Measurements from ENCODE around the gene VSX2.

Gene VSX2

GRCh38 chr14:74221741-74222140 lies 17.5 kb upstream of the VSX2 start:
- DNase-seq (ENCODE audit: low spot score), result no peak

GRCh38 chr14:74223016-74223415 lies 16.2 kb upstream of the VSX2 start:
- no peak for DNase-seq (ENCODE audit: low spot score)

GRCh38 chr14:74231784-74232183 lies 7.5 kb upstream of the VSX2 start:
- no peak for DNase-seq (ENCODE audit: low spot score)

GRCh38 chr14:74235017-74235416 lies 4.2 kb upstream of the VSX2 start:
- no peak for DNase-seq (ENCODE audit: low spot score)

- no peak for DNase-seq (ENCODE audit: low spot score)
Measured at GRCh38 chr14:74237441-74237840, 1.8 kb upstream of the VSX2 start.

GRCh38 chr14:74239848-74240793 lies 872 bp downstream of the VSX2 start:
- DNase-seq (ENCODE audit: low spot score), result no peak

- DNase-seq (ENCODE audit: low spot score), result no peak
Measured at GRCh38 chr14:74240794-74241651, 1.8 kb downstream of the VSX2 start.

- no peak for DNase-seq (ENCODE audit: low spot score)
Measured at GRCh38 chr14:74241652-74242017, 2.4 kb downstream of the VSX2 start.

GRCh38 chr14:74242021-74242779 lies 3.0 kb downstream of the VSX2 start:
- DNase-seq (ENCODE audit: low spot score), result no peak

GRCh38 chr14:74242780-74243042 lies 3.5 kb downstream of the VSX2 start:
- no peak for DNase-seq (ENCODE audit: low spot score)

- no peak for DNase-seq (ENCODE audit: low spot score)
Measured at GRCh38 chr14:74243051-74243450, 3.8 kb downstream of the VSX2 start.

- DNase-seq (ENCODE audit: low spot score), result no peak
Measured at GRCh38 chr14:74244115-74244514, 4.9 kb downstream of the VSX2 start.

GRCh38 chr14:74245292-74245691 lies 6.0 kb downstream of the VSX2 start:
- DNase-seq (ENCODE audit: low spot score), result no peak

GRCh38 chr14:74246542-74246941 lies 7.3 kb downstream of the VSX2 start:
- DNase-seq (ENCODE audit: low spot score), result no peak

GRCh38 chr14:74248017-74248416 lies 8.8 kb downstream of the VSX2 start:
- DNase-seq (ENCODE audit: low spot score), result no peak

GRCh38 chr14:74249433-74250375 lies 10.5 kb downstream of the VSX2 start:
- no peak for DNase-seq (ENCODE audit: low spot score)

- no peak for DNase-seq (ENCODE audit: low spot score)
Measured at GRCh38 chr14:74255281-74255680, 16.0 kb downstream of the VSX2 start.

- DNase-seq (ENCODE audit: low spot score), result peak; percentile 77
Measured at GRCh38 chr14:74257078-74257940, 18.1 kb downstream of the VSX2 start.

- no peak for DNase-seq (ENCODE audit: low spot score)
Measured at GRCh38 chr14:74257941-74258763, 18.9 kb downstream of the VSX2 start.

GRCh38 chr14:74258764-74259035 lies 19.5 kb downstream of the VSX2 start:
- DNase-seq (ENCODE audit: low spot score), result no peak

Data from left forelimb (tissue), 1 donor.